Neural cell (in vitro differentiated cells): ENCODE results near the gene DGKI. TPM values are rescaled to one million over a fixed set of nuclear protein-coding genes. Genes with fewer than 3 reads are reported as not detected.

Experiments
- H2AFZ ChIP-seq: fragments of 200-600, 300-800 bp; sonication (generic), shearing (Covaris generic); 2 replicates; pipeline ENCODE4 v1.6.0; 2014; ENCODE audit warnings: low read depth, mild to moderate bottlenecking, antibody characterized with exemption, low read length, moderate library complexity
- H3F3A ChIP-seq: fragments of 200-600 bp; shearing (Covaris generic); 2 replicates; pipeline ENCODE4 v1.6.1; 2016; ENCODE audit warnings: mild to moderate bottlenecking, moderate library complexity, mixed read lengths, antibody characterized with exemption, low read length; ENCODE audit not compliant: insufficient read depth, poor library complexity, severe bottlenecking
- H3K27ac ChIP-seq: fragments of 200-600, 300-800 bp; sonication (generic), shearing (Covaris generic); 2 replicates; pipeline ENCODE4 v1.5.1; 2014; ENCODE audit warnings: mild to moderate bottlenecking, low read length, moderate library complexity
- H3K27me3 ChIP-seq: fragments of 300-800, 200-600 bp; sonication (generic), shearing (Covaris generic); 2 replicates; pipeline ENCODE4 v1.6.0; 2014; ENCODE audit warnings: mild to moderate bottlenecking, low read depth, low read length, moderate library complexity; ENCODE audit not compliant: insufficient read depth
- H3K36me3 ChIP-seq: fragments of 300-800, 200-600 bp; sonication (generic), shearing (Covaris generic); 2 replicates; pipeline ENCODE4 v1.5.1; 2014; ENCODE audit warnings: mild to moderate bottlenecking, antibody characterized with exemption, low read length, moderate library complexity; ENCODE audit not compliant: insufficient read depth
- H3K4me2 ChIP-seq: fragments of 300-800, 200-600 bp; sonication (generic), shearing (Covaris generic); 2 replicates; pipeline ENCODE4 v1.6.0; 2014; ENCODE audit warnings: mild to moderate bottlenecking, low read length
- H3K4me3 ChIP-seq: fragments of 300-800, 200-600 bp; sonication (generic), shearing (Covaris generic); 2 replicates; pipeline ENCODE4 v1.5.1; 2014; ENCODE audit warnings: mild to moderate bottlenecking, low read length, moderate library complexity
- H3K79me2 ChIP-seq: fragments of 200-600 bp; shearing (Covaris generic); replicated peaks from 2 replicates; pipeline ENCODE4 v1.6.0; 2014; ENCODE audit warnings: mild to moderate bottlenecking, low read length, moderate library complexity; ENCODE audit not compliant: insufficient read depth
- H3K9ac ChIP-seq: fragments of 300-800, 200-600 bp; sonication (generic), shearing (Covaris generic); 2 replicates; pipeline ENCODE4 v1.6.1; 2016; ENCODE audit warnings: mild to moderate bottlenecking, low read length, mixed read lengths
- H3K9me2 ChIP-seq: fragments of 200-600 bp; shearing (Covaris generic); 2 replicates; pipeline ENCODE4 v1.6.1; 2016; ENCODE audit warnings: mild to moderate bottlenecking, low read length, mixed read lengths; ENCODE audit not compliant: insufficient read depth
- H3K9me3 ChIP-seq: fragments of 200-600, 300-800 bp; sonication (generic), shearing (Covaris generic); 2 replicates; pipeline ENCODE4 v1.6.1; 2016; ENCODE audit warnings: mild to moderate bottlenecking, mixed run types, low read length, moderate library complexity, mixed read lengths
- H4K20me1 ChIP-seq: fragments of 200-600 bp; shearing (Covaris generic); 2 replicates; pipeline ENCODE4 v1.6.1; 2016; ENCODE audit warnings: mild to moderate bottlenecking, mixed run types; ENCODE audit not compliant: insufficient read depth
- EP300 ChIP-seq: fragments of 450-650 bp; conservative IDR thresholded peaks from 2 replicates; pipeline ENCODE4 v1.6.1; 2014; ENCODE audit warnings: antibody characterized with exemption, mild to moderate bottlenecking, moderate library complexity; ENCODE audit not compliant: poor library complexity, severe bottlenecking
- EZH2 ChIP-seq: fragments of 200-600, 300-800 bp; shearing (Covaris generic), sonication (generic); IDR thresholded peaks from 2 replicates; pipeline ENCODE4 v1.6.1; 2014; ENCODE audit warnings: antibody characterized with exemption, low read length, borderline replicate concordance, mild to moderate bottlenecking; ENCODE audit not compliant: insufficient read depth, poor library complexity, severe bottlenecking
- MXI1 ChIP-seq: fragments of 450-650 bp; conservative IDR thresholded peaks from 2 replicates; pipeline ENCODE4 v1.6.1; 2014; ENCODE audit warnings: antibody characterized with exemption, mild to moderate bottlenecking; ENCODE audit not compliant: poor library complexity, severe bottlenecking
- POLR2AphosphoS5 ChIP-seq: IDR thresholded peaks from 2 replicates; pipeline ENCODE4 v1.6.1; 2012
- RAD21 ChIP-seq: fragments of 450-650 bp; conservative IDR thresholded peaks from 2 replicates; pipeline ENCODE4 v1.6.1; 2014; ENCODE audit warnings: antibody characterized with exemption, mild to moderate bottlenecking, moderate library complexity
- SMC3 ChIP-seq: fragments of 450-650 bp; conservative IDR thresholded peaks from 2 replicates; pipeline ENCODE4 v1.6.1; 2014; ENCODE audit warnings: antibody characterized with exemption, mild to moderate bottlenecking, moderate library complexity; ENCODE audit not compliant: poor library complexity
- TAF1 ChIP-seq: IDR thresholded peaks from 2 replicates; pipeline ENCODE4 v1.6.1; 2012; ENCODE audit warnings: low read depth
- polyA plus RNA-seq: library from polyadenylated mRNA; depleted of rRNA; stranded (reverse); fragments of >200 nt; gene quantifications from 2 replicates; pipeline ENCODE4 v1.2.3, GENCODE V29; 2014
- TF ChIP-seq, protein P1 (sequence below): IDR thresholded peaks from 2 replicates; pipeline ENCODE4 v1.6.1; 2012; ENCODE audit warnings: borderline replicate concordance
- TF ChIP-seq, protein P2 (sequence below): fragments of 450-650 bp; IDR thresholded peaks from 2 replicates; pipeline ENCODE4 v1.5.1; 2014; ENCODE audit warnings: antibody characterized with exemption, mild to moderate bottlenecking, moderate library complexity; ENCODE audit not compliant: poor library complexity, severe bottlenecking

DGKI gene
- polyA plus RNA-seq, 1 donor from 2014 or later: 15.8 TPM

DNA sequence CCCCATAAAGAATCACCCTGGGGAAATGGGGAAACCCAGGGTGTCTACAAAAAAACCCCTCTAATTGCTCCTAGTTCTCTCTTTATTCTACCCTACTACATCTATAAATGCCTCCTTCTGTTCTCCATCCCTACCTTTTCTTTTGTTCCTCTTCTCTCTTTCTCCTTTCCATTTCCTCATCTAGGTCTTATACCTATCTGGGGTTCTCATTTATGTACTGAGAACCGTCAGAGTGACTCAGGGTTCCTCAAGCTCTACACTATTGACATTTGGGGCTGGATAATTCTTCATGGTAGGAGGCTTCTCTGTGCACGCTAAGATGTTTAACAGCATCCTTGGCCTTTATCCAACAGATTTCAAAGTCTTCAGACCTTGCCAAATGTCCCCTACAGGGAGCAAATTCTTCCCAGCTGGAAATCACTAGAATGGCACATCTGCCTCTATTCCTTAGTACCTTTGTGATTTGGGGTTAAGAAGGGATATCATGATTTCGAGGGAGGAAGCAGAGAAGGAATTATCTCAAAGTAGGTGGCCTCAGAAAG, 365.9 kb downstream of the DGKI start (continued):
- no peak for TF ChIP-seq RAD21

DNA sequence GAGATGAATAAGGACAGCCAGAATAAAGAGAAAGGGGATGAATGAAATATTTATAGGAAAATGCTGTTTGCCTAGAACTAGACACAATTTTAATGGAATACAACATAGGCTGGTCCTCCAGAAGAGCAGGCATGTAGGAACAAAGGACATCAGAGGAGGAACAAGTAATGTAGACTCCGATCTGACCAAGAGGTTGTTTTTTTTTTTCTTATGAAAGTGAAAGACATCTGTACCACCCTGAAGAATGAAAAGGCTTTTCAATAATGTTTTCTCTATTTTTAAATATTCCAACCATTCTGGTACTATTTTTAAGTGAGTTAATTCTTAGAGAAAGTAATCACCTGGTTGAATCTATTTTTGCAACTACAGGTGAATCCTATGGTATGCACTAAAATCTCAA, 366.4 kb downstream of the DGKI start:
- no peak overlapping the region for H2AFZ ChIP-seq
- no peak overlapping the region for H3K4me2 ChIP-seq
- H3F3A ChIP-seq: no peaks in the 10 kb centered on the region
- TF ChIP-seq POLR2AphosphoS5 (no peak), MXI1 (no peak), SMC3 (no peak), RAD21 (no peak), EP300 (no peak), EZH2 (no peak), TAF1 (no peak)
- TF ChIP-seq, protein P1, sequence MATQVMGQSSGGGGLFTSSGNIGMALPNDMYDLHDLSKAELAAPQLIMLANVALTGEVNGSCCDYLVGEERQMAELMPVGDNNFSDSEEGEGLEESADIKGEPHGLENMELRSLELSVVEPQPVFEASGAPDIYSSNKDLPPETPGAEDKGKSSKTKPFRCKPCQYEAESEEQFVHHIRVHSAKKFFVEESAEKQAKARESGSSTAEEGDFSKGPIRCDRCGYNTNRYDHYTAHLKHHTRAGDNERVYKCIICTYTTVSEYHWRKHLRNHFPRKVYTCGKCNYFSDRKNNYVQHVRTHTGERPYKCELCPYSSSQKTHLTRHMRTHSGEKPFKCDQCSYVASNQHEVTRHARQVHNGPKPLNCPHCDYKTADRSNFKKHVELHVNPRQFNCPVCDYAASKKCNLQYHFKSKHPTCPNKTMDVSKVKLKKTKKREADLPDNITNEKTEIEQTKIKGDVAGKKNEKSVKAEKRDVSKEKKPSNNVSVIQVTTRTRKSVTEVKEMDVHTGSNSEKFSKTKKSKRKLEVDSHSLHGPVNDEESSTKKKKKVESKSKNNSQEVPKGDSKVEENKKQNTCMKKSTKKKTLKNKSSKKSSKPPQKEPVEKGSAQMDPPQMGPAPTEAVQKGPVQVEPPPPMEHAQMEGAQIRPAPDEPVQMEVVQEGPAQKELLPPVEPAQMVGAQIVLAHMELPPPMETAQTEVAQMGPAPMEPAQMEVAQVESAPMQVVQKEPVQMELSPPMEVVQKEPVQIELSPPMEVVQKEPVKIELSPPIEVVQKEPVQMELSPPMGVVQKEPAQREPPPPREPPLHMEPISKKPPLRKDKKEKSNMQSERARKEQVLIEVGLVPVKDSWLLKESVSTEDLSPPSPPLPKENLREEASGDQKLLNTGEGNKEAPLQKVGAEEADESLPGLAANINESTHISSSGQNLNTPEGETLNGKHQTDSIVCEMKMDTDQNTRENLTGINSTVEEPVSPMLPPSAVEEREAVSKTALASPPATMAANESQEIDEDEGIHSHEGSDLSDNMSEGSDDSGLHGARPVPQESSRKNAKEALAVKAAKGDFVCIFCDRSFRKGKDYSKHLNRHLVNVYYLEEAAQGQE: no peak
- TF ChIP-seq, protein P2, sequence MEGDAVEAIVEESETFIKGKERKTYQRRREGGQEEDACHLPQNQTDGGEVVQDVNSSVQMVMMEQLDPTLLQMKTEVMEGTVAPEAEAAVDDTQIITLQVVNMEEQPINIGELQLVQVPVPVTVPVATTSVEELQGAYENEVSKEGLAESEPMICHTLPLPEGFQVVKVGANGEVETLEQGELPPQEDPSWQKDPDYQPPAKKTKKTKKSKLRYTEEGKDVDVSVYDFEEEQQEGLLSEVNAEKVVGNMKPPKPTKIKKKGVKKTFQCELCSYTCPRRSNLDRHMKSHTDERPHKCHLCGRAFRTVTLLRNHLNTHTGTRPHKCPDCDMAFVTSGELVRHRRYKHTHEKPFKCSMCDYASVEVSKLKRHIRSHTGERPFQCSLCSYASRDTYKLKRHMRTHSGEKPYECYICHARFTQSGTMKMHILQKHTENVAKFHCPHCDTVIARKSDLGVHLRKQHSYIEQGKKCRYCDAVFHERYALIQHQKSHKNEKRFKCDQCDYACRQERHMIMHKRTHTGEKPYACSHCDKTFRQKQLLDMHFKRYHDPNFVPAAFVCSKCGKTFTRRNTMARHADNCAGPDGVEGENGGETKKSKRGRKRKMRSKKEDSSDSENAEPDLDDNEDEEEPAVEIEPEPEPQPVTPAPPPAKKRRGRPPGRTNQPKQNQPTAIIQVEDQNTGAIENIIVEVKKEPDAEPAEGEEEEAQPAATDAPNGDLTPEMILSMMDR: no peak
- no peaks in the 10 kb centered on the region for H3K9me2 ChIP-seq
- no peaks in the 10 kb centered on the region for H3K27me3 ChIP-seq
- H3K36me3 ChIP-seq: no peaks in the 10 kb centered on the region
- no peaks in the 10 kb centered on the region for H4K20me1 ChIP-seq
- H3K9me3 ChIP-seq: no peaks in the 10 kb centered on the region
- H3K4me3 ChIP-seq: no peak overlapping the region
- H3K27ac ChIP-seq: no peak overlapping the region
- no peaks in the 10 kb centered on the region for H3K79me2 ChIP-seq
- no peak overlapping the region for H3K9ac ChIP-seq

DNA sequence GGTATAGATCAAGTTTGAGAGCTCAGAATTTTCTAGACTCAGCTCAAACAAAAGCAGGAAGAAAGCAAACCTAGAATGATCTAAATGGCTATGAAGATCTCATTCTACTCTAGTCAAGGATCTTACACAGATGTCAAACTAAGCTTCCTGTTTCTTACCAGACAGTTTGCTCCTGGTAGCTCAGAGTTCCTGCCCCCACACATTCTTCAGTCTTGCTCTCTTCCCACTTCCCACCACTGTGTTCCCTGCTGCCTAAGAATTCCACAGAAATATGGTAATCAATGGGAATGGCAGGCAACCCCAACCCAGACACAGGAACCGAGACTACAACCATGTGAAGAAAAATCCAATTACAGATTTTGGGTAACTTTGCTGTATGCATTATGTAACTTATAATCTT, 369.8 kb downstream of the DGKI start:
- Histone ChIP-seq H3F3A (no peaks in the 10 kb centered on the region), H3K4me2 (no peak overlapping the region), H3K36me3 (no peaks in the 10 kb centered on the region), H3K9ac (no peak overlapping the region), H3K27me3 (no peaks in the 10 kb centered on the region), H3K79me2 (no peaks in the 10 kb centered on the region), H4K20me1 (no peaks in the 10 kb centered on the region), H3K4me3 (no peak overlapping the region), H2AFZ (no peak overlapping the region), H3K9me3 (no peaks in the 10 kb centered on the region), H3K9me2 (no peaks in the 10 kb centered on the region), H3K27ac (no peak overlapping the region)
- TF ChIP-seq EZH2: no peak
- TF ChIP-seq, protein P2: no peak
